ENCODE measurements around the gene MRC1.

- TF ChIP-seq CTCF (conservative IDR thresholded peaks at IDR 0.05; ENCODE audit: low read length) = no peak
- no peak for TF ChIP-seq EZH2phosphoT487 (IDR thresholded peaks at IDR 0.05; ENCODE audit: borderline replicate concordance)
These were observed 71.5 kb downstream of the MRC1 start for GRCh38 chr10:17880601-17881000.

All from Loucy (cell line).